Testis (tissue), 2 donors: ENCODE measurements around the gene HOXA1.

ENCODE experiments used
- POLR2A ChIP-seq: fragments of 450-650 bp; IDR thresholded peaks from one replicate; pipeline ENCODE4 v1.6.1; 2017; ENCODE audit warnings: antibody characterized with exemption, mild to moderate bottlenecking, moderate library complexity
- TF ChIP-seq, protein P1 (sequence below), 3 experiments: fragments of 450-650 bp in 2 of 3; fragments of 200-600 bp in 1 of 3; sonication (generic) in 1 of 3; IDR thresholded peaks; one replicate each; pipeline ENCODE4 v1.5.1; 2016 to 2019; ENCODE audit warnings: antibody characterized with exemption in 3 of 3, mild to moderate bottlenecking in 2 of 3, moderate library complexity in 1 of 3

GRCh38 chr7:27064159-27064558, 31.6 kb downstream of the HOXA1 start:
- TF ChIP-seq, protein P1, sequence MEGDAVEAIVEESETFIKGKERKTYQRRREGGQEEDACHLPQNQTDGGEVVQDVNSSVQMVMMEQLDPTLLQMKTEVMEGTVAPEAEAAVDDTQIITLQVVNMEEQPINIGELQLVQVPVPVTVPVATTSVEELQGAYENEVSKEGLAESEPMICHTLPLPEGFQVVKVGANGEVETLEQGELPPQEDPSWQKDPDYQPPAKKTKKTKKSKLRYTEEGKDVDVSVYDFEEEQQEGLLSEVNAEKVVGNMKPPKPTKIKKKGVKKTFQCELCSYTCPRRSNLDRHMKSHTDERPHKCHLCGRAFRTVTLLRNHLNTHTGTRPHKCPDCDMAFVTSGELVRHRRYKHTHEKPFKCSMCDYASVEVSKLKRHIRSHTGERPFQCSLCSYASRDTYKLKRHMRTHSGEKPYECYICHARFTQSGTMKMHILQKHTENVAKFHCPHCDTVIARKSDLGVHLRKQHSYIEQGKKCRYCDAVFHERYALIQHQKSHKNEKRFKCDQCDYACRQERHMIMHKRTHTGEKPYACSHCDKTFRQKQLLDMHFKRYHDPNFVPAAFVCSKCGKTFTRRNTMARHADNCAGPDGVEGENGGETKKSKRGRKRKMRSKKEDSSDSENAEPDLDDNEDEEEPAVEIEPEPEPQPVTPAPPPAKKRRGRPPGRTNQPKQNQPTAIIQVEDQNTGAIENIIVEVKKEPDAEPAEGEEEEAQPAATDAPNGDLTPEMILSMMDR (IDR thresholded peaks at IDR 0.05) = no peak
- no peak for TF ChIP-seq POLR2A
